OCI-LY7 (cell line): ENCODE results near the gene ZNF628. TPM values are rescaled to one million over a fixed set of nuclear protein-coding genes. Genes with fewer than 3 reads are reported as not detected.

Experiments used
- BruUV-seq: library from RNA; stranded (reverse); fragments of 400-500 nt; replicated peaks from 2 replicates; lab custom pipeline; 2021; lab: Mats Ljungman, UMichigan
- CTCF ChIA-PET: fragments of 300-600 bp; sonication (Branson Sonifier 250); formaldehyde crosslinking; loops from one replicate; lab custom pipeline; 2022; ENCODE audit warnings: antibody characterized with exemption; ENCODE audit not compliant: unreplicated experiment; lab: Charles Lee
- POLR2A ChIA-PET: fragments of 300-600 bp; sonication (Branson Sonifier 250); formaldehyde crosslinking; loops from one replicate; lab custom pipeline; 2022; ENCODE audit warnings: antibody characterized with exemption; lab: Charles Lee
- DNase-seq: peaks from one replicate; pipeline ENCODE4 v3.0.0-alpha.2; 2015; ENCODE audit warnings: low spot score
- H2AFZ ChIP-seq: fragments of 200-600 bp; sonication (generic), shearing (Covaris generic); 2 replicates; pipeline ENCODE4 v1.6.1; 2014; ENCODE audit warnings: mild to moderate bottlenecking, antibody characterized with exemption, low read length, moderate library complexity
- H3K27ac ChIP-seq: fragments of 200-600 bp; sonication (generic); 2 replicates; pipeline ENCODE4 v1.5.1; 2014; ENCODE audit warnings: mixed run types, low read depth, mild to moderate bottlenecking, moderate library complexity, low read length, inconsistent platforms; ENCODE audit not compliant: poor library complexity, severe bottlenecking
- H3K36me3 ChIP-seq: fragments of 200-600 bp; sonication (generic); 2 replicates; pipeline ENCODE4 v1.6.1; 2014; ENCODE audit warnings: mild to moderate bottlenecking, antibody characterized with exemption, low read length, moderate library complexity, mixed read lengths; ENCODE audit not compliant: insufficient read depth
- H3K4me1 ChIP-seq: fragments of 200-600 bp; sonication (generic); 2 replicates; pipeline ENCODE4 v1.5.1; 2014; ENCODE audit warnings: mild to moderate bottlenecking, low read length; ENCODE audit not compliant: insufficient read depth, poor library complexity, severe bottlenecking
- H3K4me2 ChIP-seq: fragments of 200-600 bp; sonication (generic); 2 replicates; pipeline ENCODE4 v1.6.1; 2014; ENCODE audit warnings: mild to moderate bottlenecking, low read length
- H3K4me3 ChIP-seq: fragments of 200-600 bp; sonication (generic); 2 replicates; pipeline ENCODE4 v1.5.1; 2014; ENCODE audit warnings: mild to moderate bottlenecking, low read depth, low read length; ENCODE audit not compliant: poor library complexity, severe bottlenecking
- H3K79me2 ChIP-seq: fragments of 200-600 bp; sonication (generic); 2 replicates; pipeline ENCODE4 v1.6.1; 2016; ENCODE audit warnings: low read depth, mild to moderate bottlenecking, low read length, moderate library complexity, mixed read lengths; ENCODE audit not compliant: insufficient read depth
- H3K9me2 ChIP-seq: fragments of 200-600 bp; sonication (generic); 2 replicates; pipeline ENCODE4 v1.6.1; 2016; ENCODE audit warnings: mild to moderate bottlenecking, low read length, mixed read lengths; ENCODE audit not compliant: insufficient read depth
- H3K9me3 ChIP-seq: fragments of 200-600 bp; sonication (generic); 2 replicates; pipeline ENCODE4 v1.6.1; 2014; ENCODE audit warnings: mild to moderate bottlenecking, mixed run types, low read length, mixed read lengths
- H4K20me1 ChIP-seq: fragments of 200-600 bp; sonication (generic); 2 replicates; pipeline ENCODE4 v1.6.1; 2014; ENCODE audit warnings: mild to moderate bottlenecking, antibody characterized with exemption, low read length, moderate library complexity, mixed read lengths; ENCODE audit not compliant: insufficient read depth
- EZH2phosphoT487 ChIP-seq: fragments of 200-600 bp; sonication (generic); IDR thresholded peaks from 2 replicates; pipeline ENCODE4 v1.6.1; 2018; ENCODE audit warnings: low read depth, borderline replicate concordance, mild to moderate bottlenecking, mixed run types, antibody characterized with exemption, low read length, moderate library complexity, mixed read lengths
- intact Hi-C: fragments of 100-400 bp; cut with micrococcal nuclease; formaldehyde crosslinking; loops from one replicate; pipeline ENCODE4 v1.10.0; 2022; ENCODE audit not compliant: unreplicated experiment
- total RNA-seq, 2 experiments: library from RNA; depleted of rRNA in 1 of 2; stranded (reverse); fragments of >200 nt in 1 of 2; shearing (Covaris generic) in 1 of 2; gene quantifications; 2 replicates each; pipeline ENCODE4 v1.2.3, GENCODE V29; 2014 to 2022
- TF ChIP-seq, protein P1 (sequence below): fragments of 200-600 bp; sonication (generic); conservative IDR thresholded peaks from 2 replicates; pipeline ENCODE4 v1.5.1; 2014; ENCODE audit warnings: mild to moderate bottlenecking, antibody characterized with exemption, low read length, moderate library complexity, mixed read lengths

Gene ZNF628
- total RNA-seq, 2 experiments from 2014 or later = 5.2 to 10.6 TPM

DNA sequence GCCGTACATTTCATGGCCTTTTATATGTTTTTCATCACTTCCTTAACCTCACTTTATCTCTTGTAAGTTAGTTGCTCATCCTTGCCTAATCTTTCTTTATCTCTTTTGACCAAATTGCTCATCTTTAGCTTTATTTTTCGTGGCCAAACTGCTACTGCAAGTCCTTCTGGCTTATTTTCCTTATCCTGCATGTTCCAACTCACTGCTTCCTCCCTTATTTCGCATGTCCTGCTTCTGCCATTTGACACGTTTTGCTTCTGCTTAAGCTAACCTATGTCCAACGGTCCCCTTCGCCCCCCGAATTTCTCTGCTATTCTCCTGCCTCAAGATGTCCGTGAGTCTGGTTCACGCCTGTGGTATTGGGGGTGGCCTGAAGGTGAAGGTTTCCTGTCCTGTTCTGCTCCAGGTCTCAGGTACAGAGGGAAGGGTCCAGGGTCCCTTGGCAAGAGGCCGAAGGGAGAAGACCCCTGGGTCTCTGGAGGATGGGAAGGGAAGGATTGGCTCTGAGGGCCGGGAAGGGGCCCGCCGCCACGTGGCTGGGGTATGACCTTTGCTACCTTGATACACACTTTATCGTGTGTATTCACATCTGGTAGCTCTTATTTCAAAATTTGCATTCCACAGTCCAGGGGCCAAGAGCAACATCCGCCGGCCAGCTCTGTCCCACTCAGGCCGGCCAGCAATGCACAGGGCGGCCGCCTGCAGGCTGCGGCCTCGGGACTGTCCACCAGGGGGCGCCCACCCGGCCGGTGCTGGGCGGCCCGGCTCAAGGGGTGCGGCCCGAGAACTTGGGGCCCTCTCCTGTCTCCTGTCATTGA is 9.0 kb upstream of the ZNF628 start:
- Histone ChIP-seq H4K20me1 (no peaks in the 10 kb centered on the region), H3K9me3 (no peaks in the 10 kb centered on the region), H3K4me3 (no peak overlapping the region), H2AFZ (peak overlapping the region; percentile 54; the same call in 1 of the 2 replicates), H3K4me2 (no peak overlapping the region), H3K4me1 (peaks cover 5% of the 10 kb centered on the region), H3K79me2 (no peaks in the 10 kb centered on the region), H3K27ac (no peak overlapping the region), H3K36me3 (no peaks in the 10 kb centered on the region), H3K9me2 (no peaks in the 10 kb centered on the region)
- intact Hi-C loops = loop anchor here (1.0 kb wide), 1 partner anchor 37 kb away; no protein-coding TSS in a partner anchor
- DNase-seq = peak; percentile 63
- TF ChIP-seq, protein P1, sequence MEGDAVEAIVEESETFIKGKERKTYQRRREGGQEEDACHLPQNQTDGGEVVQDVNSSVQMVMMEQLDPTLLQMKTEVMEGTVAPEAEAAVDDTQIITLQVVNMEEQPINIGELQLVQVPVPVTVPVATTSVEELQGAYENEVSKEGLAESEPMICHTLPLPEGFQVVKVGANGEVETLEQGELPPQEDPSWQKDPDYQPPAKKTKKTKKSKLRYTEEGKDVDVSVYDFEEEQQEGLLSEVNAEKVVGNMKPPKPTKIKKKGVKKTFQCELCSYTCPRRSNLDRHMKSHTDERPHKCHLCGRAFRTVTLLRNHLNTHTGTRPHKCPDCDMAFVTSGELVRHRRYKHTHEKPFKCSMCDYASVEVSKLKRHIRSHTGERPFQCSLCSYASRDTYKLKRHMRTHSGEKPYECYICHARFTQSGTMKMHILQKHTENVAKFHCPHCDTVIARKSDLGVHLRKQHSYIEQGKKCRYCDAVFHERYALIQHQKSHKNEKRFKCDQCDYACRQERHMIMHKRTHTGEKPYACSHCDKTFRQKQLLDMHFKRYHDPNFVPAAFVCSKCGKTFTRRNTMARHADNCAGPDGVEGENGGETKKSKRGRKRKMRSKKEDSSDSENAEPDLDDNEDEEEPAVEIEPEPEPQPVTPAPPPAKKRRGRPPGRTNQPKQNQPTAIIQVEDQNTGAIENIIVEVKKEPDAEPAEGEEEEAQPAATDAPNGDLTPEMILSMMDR = peak; percentile 99
- TF ChIP-seq EZH2phosphoT487 = no peak
- ChIA-PET CTCF (interaction anchor here (0.6 to 1.9 kb wide), 2 partner anchors 37 to 187 kb away, joined by 3 to 10 read pairs; no protein-coding TSS in a partner anchor), POLR2A (interaction anchor here (0.8 kb wide), 1 partner anchor 36 kb away, joined by 3 read pairs; no protein-coding TSS in a partner anchor)
- no TSS peak for BruUV-seq

DNA sequence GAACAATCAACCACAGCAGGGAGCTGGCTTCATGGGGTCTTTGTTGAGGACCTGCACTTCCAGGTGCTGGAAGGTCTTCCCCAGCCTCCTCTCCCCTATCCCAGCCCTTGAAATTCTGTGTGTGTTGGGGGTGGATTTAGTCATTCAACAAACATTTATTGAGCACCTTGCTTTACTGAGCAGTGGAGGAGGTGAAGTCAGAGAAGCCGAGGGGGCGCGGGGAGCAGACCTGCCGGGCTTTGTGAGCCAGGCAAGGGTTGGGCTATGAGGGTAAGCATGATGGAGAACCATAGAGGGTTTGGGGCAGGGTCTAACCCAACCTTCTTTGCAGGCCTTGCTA is 8.4 kb upstream of the ZNF628 start:
- H3K27ac ChIP-seq = no peak overlapping the region
- no peaks in the 10 kb centered on the region for H3K36me3 ChIP-seq
- H3K9me3 ChIP-seq = no peaks in the 10 kb centered on the region
- ChIA-PET CTCF (interaction anchor here (0.6 to 1.9 kb wide), 2 partner anchors 36 to 186 kb away, joined by 3 to 10 read pairs; no protein-coding TSS in a partner anchor), POLR2A (interaction anchor here (0.8 kb wide), 1 partner anchor 36 kb away, joined by 3 read pairs; no protein-coding TSS in a partner anchor)
- peaks cover 5% of the 10 kb centered on the region for H3K4me1 ChIP-seq
- no TSS peak for BruUV-seq
- H4K20me1 ChIP-seq = no peaks in the 10 kb centered on the region
- no peak overlapping the region for H3K4me3 ChIP-seq
- H3K9me2 ChIP-seq = no peaks in the 10 kb centered on the region
- no peak for DNase-seq
- H2AFZ ChIP-seq = peak overlapping the region; percentile 54; the same call in 1 of the 2 replicates
- H3K79me2 ChIP-seq = no peaks in the 10 kb centered on the region
- intact Hi-C loops = loop anchor here (1.0 kb wide), 1 partner anchor 36 kb away; no protein-coding TSS in a partner anchor
- no peak overlapping the region for H3K4me2 ChIP-seq
- no peak for TF ChIP-seq EZH2phosphoT487
- TF ChIP-seq, protein P1 = no peak; the same call in 1 of the 2 replicates
